NCI-H2081 (cell line): ENCODE data around the gene B9D2.
"Not testable (repeated sequence)": the region's sequence is repeated elsewhere in the genome, so short reads cannot be mapped to it uniquely, and the experiment has no call there.

Experiments used
- DNase-seq, 2 experiments: peaks; one replicate each; lab custom pipeline; 2025; lab: John Stamatoyannopoulos, UW

The B9D2 gene, protein sequence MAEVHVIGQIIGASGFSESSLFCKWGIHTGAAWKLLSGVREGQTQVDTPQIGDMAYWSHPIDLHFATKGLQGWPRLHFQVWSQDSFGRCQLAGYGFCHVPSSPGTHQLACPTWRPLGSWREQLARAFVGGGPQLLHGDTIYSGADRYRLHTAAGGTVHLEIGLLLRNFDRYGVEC

DNA sequence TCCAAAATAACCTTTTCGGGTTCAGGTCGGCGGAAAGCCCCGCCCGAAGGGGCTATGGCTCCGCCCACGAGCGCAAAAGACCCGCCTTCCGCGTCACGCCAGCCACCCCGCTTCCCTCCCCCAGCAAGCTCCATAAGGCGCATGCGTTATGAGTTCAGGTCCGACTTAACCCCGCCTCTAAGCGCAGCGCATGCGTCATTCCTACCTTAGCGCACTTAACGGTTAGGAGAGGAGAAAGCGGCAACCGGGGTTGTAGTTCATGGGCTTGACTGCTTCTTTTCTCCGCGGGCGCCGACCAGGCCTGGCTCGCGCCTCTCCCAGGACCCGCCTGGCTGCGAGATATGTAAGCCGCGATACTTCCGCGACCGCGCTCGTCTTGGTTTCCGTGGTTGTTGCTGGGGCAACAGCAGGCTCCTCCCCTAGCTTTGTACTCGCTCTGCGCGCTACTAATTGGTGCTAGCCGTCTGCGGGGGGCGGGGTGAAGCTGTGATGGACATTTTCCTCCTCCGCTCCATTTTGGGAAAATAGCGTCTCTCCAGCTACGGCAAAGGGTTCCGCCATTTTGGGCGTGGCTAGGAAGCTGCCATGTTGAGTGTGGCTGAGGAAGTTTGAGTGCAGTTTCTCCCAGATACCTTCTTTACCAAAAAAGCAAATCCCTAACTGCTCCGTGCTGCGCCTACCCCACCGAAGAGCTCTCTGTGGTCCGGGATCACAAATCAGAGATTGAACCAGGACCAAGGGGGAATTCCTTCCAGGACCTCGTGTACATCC is at the start of gene B9D2:
Gene B9D2, minus strand, starts transcription at position 397 of the 771 bp plus-strand sequence. CDS start 630 bp downstream, outside the sequence.
- peak; percentile 97 to 98 for DNase-seq

DNA sequence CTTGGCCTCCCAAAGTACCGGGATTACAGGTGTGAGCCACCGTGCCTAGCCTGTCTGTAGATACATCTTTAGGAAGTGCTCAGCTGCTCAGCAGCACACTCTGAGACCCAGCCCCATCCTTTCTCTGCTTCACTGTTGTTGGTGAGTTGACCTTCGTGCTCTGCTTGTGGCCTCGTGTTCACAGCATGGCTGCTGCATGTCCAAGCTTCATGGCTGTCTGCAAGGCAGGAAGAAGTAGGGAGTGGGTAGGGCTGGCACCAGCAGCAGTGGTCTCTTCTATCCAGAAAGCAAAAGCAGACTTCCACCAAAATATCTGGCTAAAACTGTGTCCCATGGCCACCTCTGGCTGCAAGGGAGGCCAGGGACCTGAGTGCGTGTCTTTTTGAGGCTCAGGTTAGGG is 49.0 kb upstream of the B9D2 start:
- DNase-seq, result no peak

GRCh38 chr19:41411968-41412265 is 48.0 kb upstream of the B9D2 start:
- DNase-seq, result no peak

DNA sequence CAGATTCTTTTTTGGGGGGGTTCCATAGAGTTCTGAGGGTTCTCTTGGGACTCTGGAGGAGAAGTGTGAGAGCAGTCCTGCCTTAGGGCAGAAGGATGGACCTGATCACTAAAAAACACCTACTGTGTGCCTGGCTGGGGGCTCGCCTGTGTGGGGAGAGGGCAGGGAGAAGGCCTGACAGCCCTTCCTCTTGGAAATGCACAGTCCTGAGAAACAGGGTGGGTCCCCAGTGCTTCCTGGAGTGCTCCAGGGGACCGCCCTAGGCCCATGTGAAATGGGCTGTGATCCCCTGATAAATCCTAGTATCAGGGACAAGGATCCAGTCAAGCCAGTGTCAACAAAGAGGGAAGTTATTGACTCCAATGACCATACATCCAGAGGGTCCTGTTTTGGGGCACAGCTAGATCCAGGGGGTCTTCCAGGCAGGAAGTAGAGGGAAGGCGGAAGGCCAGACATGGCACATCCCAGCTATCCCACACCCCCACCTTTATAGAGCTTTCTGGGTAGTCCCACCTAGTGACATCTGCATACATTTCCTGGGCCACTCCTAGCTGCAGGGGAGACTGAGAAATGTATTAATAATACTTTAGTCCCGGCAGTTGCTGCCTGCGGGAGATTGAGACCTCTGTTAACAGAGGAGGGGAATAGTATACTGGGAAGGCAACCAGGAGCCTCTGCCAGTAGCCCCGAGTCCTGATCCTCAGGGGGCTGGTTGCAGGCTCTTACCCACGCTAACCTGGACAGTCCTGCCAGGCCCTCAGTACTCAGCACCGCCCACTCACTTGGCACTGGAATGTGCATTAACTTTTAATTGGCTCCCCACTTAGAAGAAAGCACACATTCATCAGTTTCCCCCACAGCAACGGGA is 47.4 kb upstream of the B9D2 start:
- no peak for DNase-seq

DNA sequence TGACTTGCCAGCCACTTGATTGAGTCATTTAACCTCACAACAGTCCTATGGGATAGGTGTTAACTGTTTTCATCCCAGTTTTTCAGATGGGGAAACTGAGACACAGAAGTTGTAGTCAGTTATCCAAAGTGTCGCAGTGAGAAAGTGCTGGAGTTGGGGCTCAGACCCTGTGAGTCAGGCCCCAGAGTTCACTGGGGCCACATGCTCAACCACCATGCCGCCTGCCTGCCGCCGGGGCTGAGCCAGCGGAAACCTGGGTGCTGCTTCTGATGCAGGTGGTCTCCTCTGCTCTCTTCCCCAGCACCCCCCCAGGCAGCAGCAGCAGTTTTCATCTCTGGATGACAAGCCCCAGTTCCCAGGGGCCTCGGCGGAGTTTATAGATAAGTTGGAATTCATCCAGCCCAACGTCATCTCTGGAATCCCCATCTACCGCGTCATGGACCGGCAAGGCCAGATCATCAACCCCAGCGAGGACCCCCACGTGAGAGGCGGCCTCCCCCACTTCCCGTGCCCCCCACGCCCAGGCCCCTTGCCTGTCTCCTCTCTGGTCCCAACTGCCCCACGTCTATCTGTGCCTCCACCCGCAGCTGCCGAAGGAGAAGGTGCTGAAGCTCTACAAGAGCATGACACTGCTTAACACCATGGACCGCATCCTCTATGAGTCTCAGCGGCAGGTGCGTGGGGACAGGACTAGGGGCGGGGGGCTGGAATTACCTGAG is 46.5 kb upstream of the B9D2 start:
- no peak for DNase-seq

DNA sequence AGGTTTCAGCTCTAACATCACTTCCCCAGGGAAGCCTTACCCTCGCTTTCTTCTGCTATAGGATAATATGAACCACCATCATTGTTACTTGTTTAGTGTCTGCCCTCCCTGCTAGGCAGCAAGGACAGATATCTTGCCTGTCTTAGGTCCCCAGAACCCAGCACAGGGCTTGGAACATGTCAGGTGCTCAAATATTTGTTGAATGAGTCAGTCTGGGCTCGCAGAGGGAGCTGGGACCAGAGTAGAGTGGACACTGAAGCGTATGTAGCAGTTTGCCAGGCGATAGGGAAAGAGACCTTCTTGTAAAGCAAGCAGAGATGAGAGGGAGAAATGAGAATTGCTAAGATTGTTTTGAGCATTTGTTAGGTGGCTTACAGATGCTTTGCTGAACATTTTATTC is 45.3 kb upstream of the B9D2 start:
- DNase-seq, result no peak

- DNase-seq, result not testable (repeated sequence)
Measured at GRCh38 chr19:41408846-41409245, 44.9 kb upstream of the B9D2 start.

- no peak for DNase-seq
Measured at GRCh38 chr19:41408256-41408655, 44.3 kb upstream of the B9D2 start.

DNA sequence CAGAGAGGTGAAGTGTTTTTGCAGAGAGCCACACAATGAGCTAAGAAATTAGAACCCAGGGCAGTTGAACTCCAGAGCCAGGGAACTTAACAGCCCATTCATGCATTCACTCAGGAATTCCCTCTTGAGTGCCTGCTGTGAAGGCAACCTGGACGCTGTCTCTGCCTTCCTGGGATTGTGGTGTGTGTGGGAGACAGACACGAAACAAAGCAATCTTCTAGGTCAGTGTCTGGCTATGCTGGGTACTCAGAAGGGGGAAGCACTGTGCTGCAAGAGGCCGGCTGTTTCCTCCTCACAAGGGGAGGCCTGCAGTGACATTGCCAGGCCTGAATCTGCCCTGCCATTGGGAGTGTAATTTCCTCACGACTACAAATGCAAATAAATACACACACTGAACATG is 43.3 kb upstream of the B9D2 start:
- no peak for DNase-seq

GRCh38 chr19:41405776-41406175 is 41.8 kb upstream of the B9D2 start:
- DNase-seq, result no peak

DNA sequence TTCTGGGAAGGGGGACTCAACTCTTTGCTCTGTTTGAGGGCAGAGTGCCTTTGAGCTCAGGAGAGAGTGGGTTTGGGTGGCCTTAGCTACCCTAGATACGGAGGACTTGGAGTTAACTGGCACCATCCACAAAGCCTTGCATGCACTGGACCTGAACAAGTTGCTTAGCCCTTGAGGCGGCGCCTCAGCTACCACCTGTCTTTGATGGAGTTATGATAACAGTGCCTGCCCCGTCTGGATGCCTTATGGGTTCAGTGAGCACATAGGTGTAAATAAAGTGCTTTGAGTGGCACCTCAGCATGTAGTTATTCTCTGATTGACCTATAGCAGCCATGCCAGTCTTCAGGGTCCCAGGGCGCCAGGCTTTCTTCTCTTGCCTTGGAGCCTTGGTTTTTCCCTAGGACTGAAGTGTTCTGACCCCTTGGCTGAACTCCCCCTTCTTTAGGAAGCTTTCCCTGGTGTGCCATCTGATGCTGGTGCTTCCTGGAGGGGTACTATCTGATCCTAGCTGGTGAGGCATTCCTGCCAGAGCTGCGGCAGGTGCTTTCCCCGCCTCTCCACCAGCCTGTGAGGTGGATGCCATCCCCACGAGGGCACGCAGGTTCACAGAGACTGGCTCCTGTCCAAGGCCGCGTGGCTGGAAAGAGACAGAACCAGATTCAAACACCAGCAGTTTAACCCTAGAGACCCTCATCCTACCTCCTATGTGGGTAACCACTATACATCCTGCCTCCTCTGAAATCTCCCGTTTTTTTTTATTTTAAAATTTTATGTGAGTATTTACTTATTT is 39.4 kb upstream of the B9D2 start:
- DNase-seq, result no peak

DNA sequence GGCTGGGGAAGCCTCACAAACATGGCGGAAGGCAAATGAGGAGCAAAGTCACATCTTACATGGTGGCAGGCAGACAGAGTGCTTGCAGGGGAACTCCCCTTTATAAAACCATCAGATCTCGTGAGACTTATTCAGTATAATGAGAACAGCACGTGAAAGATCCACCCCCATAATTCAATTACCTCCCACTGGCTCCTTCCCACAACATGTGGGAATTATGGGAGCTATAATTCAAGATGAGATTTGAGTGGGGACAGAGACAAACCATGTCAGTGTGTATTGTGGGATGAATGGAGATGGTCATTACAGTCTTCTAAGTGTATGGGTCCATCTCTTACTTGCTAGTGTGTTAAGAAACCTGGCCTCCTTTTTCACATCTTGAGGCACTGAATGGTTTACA is 38.1 kb upstream of the B9D2 start:
- no peak for DNase-seq

- DNase-seq, result no peak
Measured at GRCh38 chr19:41401483-41401882, 37.5 kb upstream of the B9D2 start.

DNA sequence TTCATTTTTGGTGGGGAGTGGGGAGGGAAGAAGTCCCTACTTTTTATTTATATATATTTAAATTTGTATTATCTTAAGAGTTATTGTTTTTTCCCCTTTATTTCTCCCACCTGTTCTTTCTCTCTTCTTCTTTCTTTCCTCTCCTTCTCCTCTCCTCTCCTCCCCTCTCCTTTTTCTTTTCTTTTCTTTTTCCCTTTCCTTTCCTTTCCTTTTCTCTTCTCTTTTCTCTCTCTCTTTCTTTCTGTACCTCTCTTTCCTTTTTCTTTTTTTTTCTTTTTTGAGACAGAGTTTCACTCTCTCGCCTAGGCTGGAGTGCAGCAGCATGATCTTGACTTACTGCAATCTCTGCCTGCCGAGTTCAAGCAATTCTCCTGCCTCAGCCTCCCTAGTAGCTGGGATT is 35.6 kb upstream of the B9D2 start:
- no peak for DNase-seq

DNA sequence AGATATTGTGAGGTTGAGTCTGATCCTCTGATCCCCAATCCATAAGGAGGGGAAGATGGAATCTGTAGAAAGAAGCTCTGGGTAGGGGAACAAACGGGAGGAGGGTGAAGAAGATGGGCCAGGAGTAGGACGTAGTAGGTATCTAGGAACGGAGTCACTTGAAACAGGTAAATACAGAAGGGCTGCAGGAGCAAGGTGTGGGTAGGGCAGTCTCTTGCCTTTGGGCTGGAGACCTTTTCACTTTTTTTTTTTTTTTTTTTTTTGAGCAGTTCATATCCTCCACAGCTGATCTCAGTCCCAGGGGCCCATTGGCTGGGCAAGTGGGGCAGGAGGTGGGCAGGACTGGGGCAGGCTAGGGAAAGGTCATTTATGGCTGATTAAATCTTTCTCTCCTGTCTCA is 35.1 kb upstream of the B9D2 start:
- no peak for DNase-seq

GRCh38 chr19:41398598-41398997 is 34.6 kb upstream of the B9D2 start:
- no peak for DNase-seq

GRCh38 chr19:41398050-41398418 is 34.1 kb upstream of the B9D2 start:
- DNase-seq, result no peak

DNA sequence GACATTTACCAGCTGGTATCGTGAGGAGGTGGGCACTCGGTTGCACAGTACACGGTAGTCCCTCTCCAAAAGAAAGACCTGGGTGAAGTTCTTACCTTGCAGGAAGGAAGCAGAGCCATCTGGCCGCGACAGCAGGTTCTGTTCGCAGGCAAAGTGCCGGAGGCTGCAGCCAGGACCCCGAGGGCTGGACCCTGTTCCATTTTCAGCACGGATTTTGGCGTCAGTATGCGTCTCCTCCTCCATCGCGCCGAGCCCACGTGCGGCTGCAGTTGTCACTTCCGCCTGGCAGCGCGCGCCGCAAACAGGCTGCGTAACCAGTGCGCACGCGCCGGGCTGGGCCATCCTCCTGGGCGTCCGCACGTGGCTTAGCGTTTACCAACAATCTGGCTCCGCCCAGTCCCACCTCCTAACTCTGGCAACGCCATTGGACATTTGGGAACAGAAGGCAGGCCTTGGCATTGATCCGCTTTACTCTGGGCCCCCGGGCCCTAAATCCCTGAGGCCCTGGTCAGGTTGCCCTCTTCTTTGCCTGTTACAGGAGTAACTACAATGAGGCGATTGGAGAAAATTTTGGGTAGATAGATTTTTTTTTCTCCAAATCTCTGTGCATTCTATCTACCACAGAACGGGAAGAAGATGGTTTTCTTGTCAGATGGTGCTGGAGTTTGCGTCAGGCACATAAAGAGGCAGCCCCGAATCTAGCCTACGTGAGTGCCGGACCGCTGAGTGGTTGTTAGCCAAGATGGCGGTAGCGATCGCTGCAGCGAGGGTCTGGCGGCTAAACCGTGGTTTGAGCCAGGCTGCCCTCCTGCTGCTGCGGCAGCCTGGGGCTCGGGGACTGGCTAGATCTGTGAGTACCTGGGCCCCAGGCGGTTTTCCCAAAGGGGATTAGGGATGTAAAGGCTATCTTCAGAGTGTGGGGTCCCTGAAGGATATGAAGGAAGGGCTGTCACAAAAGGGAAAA is 33.4 kb upstream of the B9D2 start, which contains the start of the genes BCKDHA and EXOSC5:
Gene BCKDHA, plus strand, starts transcription at position 733 of the 964 bp plus-strand sequence. Its CDS starts 10 bp downstream, at position 743.
Gene EXOSC5, minus strand, starts transcription at position 274 of the 964 bp plus-strand sequence. Its CDS starts 31 bp downstream, at position 243.
- peak; percentile 99 for DNase-seq

DNA sequence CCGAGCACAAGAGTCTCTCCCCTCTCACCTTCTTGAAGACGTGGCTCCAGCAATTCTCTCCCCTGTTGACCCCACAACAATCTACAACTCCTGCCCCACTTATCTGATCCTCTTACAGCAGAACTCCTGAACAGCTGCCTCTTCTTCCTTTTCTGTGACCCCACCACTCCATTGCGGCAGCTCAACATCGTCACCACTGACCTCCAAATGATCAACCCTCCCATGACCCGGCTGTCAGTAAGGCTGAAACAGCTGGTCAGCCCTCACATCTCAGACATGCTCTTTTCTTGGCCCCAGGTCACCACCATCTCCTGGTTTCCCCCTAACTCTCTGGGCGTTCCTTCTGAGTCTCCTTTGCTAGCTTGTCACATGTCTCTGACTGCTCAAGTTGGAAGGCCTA is 31.4 kb upstream of the B9D2 start:
- no peak for DNase-seq

DNA sequence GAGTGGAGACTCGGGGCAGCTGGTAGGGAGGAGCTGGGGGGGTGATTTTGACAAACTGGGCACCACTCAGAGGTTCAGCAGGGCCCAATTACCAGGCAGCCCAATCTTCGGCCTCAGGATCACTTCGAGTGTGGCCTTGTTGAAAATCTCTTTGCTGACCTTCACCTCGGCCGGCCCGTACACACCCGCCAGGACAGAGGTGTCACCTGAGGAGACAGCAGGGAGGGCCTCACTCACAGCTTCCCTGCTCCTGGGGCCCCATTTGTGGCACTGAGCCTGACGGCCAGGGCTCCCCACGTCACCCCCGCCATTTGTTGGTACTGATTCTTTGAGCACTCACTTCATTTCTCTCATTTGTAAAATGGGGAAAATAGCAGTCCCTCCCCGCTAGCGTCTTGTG is 28.8 kb upstream of the B9D2 start:
- no peak for DNase-seq
